ENCODE measurements around the gene C19orf81.

C19orf81 gene

DNA sequence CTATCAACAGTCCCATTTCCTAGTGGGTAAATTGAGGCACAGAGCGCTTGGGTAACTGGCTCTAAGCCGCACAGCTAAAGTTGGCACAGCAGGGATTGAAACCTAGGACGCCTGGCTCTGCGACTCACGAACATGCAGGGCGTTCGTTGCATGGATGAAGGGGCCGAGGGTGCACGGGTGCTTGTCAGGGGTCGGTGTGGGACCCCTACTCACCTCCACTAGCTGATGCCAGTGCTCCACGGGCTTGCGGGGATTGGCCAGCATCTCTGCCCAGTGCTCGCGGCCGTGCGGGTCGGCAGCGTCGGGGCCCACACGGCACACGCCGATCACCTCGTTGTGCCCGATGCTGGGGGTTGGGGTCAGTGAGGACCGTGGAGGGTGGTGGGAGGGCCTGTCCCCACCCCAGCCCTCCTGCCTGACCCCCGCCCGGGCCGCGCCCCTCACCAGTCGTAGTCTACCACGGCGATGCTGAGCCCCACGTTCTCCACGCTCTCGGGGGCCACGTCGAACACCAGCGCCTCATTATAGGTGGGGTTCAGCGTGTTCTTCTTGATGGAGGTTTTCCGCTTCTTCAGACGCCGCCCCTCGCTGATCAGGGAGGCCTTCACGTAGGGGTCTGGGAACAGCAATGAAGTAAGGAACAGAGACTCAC lies 24.2 kb upstream of the C19orf81 start:
- no peak overlapping the region for H3K4me3 ChIP-seq (ENCODE audit: low read depth, low read length)
- TF ChIP-seq POLR2A (IDR thresholded peaks at IDR 0.05; ENCODE audit: extremely low read depth, insufficient read length) (no peak), MYC (IDR thresholded peaks at IDR 0.05; ENCODE audit: low read depth, low read length) (no peak)
- TF ChIP-seq, protein P1, sequence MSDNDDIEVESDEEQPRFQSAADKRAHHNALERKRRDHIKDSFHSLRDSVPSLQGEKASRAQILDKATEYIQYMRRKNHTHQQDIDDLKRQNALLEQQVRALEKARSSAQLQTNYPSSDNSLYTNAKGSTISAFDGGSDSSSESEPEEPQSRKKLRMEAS (IDR thresholded peaks at IDR 0.05; ENCODE audit: low read depth, low read length) = no peak
- TF ChIP-seq, protein P2, sequence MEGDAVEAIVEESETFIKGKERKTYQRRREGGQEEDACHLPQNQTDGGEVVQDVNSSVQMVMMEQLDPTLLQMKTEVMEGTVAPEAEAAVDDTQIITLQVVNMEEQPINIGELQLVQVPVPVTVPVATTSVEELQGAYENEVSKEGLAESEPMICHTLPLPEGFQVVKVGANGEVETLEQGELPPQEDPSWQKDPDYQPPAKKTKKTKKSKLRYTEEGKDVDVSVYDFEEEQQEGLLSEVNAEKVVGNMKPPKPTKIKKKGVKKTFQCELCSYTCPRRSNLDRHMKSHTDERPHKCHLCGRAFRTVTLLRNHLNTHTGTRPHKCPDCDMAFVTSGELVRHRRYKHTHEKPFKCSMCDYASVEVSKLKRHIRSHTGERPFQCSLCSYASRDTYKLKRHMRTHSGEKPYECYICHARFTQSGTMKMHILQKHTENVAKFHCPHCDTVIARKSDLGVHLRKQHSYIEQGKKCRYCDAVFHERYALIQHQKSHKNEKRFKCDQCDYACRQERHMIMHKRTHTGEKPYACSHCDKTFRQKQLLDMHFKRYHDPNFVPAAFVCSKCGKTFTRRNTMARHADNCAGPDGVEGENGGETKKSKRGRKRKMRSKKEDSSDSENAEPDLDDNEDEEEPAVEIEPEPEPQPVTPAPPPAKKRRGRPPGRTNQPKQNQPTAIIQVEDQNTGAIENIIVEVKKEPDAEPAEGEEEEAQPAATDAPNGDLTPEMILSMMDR (IDR thresholded peaks at IDR 0.05; ENCODE audit: low read depth, low read length) = no peak
- DNase-seq (ENCODE audit: low read depth) = no peak

DNA sequence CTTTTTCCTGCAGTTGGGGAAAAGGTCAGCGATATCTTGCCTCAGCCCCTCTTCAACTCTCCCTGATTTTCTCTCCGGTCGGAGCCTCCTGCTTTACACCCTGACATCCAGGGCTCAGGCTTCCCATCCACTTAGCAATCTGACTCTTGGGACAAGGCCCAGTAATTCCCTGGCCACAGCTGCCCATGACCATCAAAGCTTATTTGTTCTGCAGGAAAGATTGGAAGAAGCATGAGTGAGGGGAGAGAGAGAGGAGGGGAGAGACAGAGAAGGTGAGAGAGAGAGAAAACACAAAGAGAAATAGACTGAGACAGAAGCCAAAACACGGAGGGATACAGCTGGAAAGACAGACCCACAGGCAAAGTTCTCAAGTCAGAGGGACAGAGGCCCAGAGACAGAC lies 23.2 kb upstream of the C19orf81 start:
- H3K4me3 ChIP-seq (ENCODE audit: low read depth, low read length) = no peak overlapping the region
- DNase-seq (ENCODE audit: low read depth) = no peak
- no peak for TF ChIP-seq MYC (IDR thresholded peaks at IDR 0.05; ENCODE audit: low read depth, low read length)
- TF ChIP-seq, protein P1 (IDR thresholded peaks at IDR 0.05; ENCODE audit: low read depth, low read length) = no peak
- TF ChIP-seq, protein P2 (IDR thresholded peaks at IDR 0.05; ENCODE audit: low read depth, low read length) = no peak
- TF ChIP-seq POLR2A (IDR thresholded peaks at IDR 0.05; ENCODE audit: extremely low read depth, insufficient read length) = no peak

DNA sequence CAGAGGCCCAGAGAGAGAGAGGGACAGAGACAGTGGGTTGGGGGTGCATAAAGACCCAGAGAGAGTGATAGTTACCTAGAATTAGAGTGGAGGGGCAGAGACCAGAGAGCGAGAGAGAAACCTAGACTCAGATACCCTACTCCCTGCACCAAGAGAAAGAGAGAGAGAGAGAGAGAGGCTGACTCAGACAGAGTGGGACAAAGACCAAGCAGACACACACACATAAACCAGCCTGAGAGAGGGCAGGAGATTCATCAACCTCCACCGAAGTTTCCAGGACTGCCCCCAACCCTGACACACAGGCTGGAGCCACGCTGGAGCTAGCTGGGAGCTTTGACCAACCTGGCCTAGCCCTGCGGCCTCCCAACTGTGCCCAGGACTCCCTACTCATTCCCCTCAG lies 22.4 kb upstream of the C19orf81 start:
- DNase-seq (ENCODE audit: low read depth) = no peak
- H3K4me3 ChIP-seq (ENCODE audit: low read depth, low read length) = no peak overlapping the region
- TF ChIP-seq MYC (IDR thresholded peaks at IDR 0.05; ENCODE audit: low read depth, low read length) (no peak), POLR2A (IDR thresholded peaks at IDR 0.05; ENCODE audit: extremely low read depth, insufficient read length) (no peak)
- TF ChIP-seq, protein P1 (IDR thresholded peaks at IDR 0.05; ENCODE audit: low read depth, low read length) = no peak
- TF ChIP-seq, protein P2 (IDR thresholded peaks at IDR 0.05; ENCODE audit: low read depth, low read length) = no peak

DNA sequence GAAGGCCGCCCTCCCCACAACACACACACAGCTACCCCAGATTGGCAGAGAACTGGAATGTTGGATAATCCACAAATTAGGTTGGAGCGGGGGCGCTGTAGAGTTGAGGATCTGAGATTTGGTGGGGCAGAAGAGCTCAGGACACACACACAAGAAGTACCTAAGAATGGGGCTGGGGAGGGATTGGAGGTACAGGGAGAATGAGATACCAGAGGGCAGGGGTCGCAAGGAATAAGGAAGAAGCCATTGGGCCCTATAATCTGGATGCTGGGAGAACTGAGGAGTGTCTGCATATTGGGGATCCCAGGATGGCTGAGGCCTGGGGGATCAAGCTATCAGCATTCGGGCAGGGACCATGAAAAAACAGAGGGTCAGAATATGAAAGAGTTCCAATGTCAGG lies 21.1 kb upstream of the C19orf81 start:
- no peak for TF ChIP-seq MYC (IDR thresholded peaks at IDR 0.05; ENCODE audit: low read depth, low read length)
- TF ChIP-seq, protein P2 (IDR thresholded peaks at IDR 0.05; ENCODE audit: low read depth, low read length) = no peak
- no peak for TF ChIP-seq POLR2A (IDR thresholded peaks at IDR 0.05; ENCODE audit: extremely low read depth, insufficient read length)
- TF ChIP-seq, protein P1 (IDR thresholded peaks at IDR 0.05; ENCODE audit: low read depth, low read length) = no peak
- H3K4me3 ChIP-seq (ENCODE audit: low read depth, low read length) = no peak overlapping the region
- no peak for DNase-seq (ENCODE audit: low read depth)

DNA sequence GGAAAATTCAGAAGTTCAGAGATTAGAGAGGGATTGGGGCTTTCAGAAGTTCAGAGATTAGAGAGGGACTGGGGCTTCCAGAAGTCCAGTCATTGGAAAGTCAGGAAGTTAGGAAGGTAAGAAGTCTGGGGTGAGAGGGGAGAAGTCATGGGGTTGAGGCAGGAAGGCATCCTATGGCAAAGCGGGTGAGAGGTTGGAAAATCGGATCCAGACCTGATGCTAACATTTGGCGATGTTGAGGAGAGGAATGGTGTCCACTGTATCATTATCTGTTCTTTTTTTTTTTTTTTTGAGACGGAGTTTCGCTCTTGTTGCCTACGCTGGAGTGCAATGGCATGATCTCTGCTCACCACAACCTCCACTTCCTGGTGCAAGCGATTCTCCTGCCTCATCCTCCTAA lies 20.7 kb upstream of the C19orf81 start:
- TF ChIP-seq, protein P2 (IDR thresholded peaks at IDR 0.05; ENCODE audit: low read depth, low read length) = no peak
- TF ChIP-seq POLR2A (IDR thresholded peaks at IDR 0.05; ENCODE audit: extremely low read depth, insufficient read length) = no peak
- TF ChIP-seq MYC (IDR thresholded peaks at IDR 0.05; ENCODE audit: low read depth, low read length) = no peak
- TF ChIP-seq, protein P1 (IDR thresholded peaks at IDR 0.05; ENCODE audit: low read depth, low read length) = no peak
- H3K4me3 ChIP-seq (ENCODE audit: low read depth, low read length) = no peak overlapping the region
- no peak for DNase-seq (ENCODE audit: low read depth)

Measured in NB4 (cell line).